Myocyte (in vitro differentiated cells): Measurements from ENCODE around the gene NDUFV2. TPM values are rescaled to one million over a fixed set of nuclear protein-coding genes. Genes with fewer than 3 reads are reported as not detected.
"Not testable (repeated sequence)": the region's sequence is repeated elsewhere in the genome, so short reads cannot be mapped to it uniquely, and the experiment has no call there.

Experiments used
- DNase-seq: peaks from one replicate; pipeline ENCODE4 v3.0.0-alpha.2; 2012; ENCODE audit warnings: low read depth
- total RNA-seq: library from RNA; depleted of rRNA; stranded (reverse); fragments of >200 nt; gene quantifications from 2 replicates; pipeline ENCODE4 v1.2.3, GENCODE V29; 2014

The NDUFV2 gene
- total RNA-seq, 1 donor from 2014 or later, result 243 TPM

DNA sequence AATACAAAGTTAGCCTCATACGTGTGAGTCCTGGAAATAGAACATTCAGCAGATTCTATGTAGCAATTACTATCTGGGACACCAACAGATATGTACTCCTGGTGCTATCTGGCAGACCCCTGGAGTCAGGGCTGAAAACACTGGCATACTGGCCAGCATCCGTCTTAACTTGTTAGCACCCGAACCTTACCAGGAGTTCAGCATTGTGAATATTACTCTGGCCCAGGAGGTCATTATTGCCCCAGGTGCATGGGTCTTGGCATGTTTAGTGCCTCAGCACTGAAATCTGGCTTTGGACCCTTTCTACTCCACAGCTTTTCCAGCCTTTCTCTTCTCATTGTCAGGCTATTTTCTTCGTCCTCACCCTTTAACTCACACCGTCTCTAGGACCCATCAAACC lies 11.9 kb upstream of the NDUFV2 start:
- DNase-seq, result no peak

- DNase-seq, result no peak
These were observed 11.4 kb upstream of the NDUFV2 start for GRCh38 chr18:9091066-9091476.

- DNase-seq, result no peak
These were observed 9.8 kb upstream of the NDUFV2 start for GRCh38 chr18:9092665-9093064.

- DNase-seq, result not testable (repeated sequence)
These were observed 9.4 kb upstream of the NDUFV2 start for GRCh38 chr18:9093109-9093508.

DNA sequence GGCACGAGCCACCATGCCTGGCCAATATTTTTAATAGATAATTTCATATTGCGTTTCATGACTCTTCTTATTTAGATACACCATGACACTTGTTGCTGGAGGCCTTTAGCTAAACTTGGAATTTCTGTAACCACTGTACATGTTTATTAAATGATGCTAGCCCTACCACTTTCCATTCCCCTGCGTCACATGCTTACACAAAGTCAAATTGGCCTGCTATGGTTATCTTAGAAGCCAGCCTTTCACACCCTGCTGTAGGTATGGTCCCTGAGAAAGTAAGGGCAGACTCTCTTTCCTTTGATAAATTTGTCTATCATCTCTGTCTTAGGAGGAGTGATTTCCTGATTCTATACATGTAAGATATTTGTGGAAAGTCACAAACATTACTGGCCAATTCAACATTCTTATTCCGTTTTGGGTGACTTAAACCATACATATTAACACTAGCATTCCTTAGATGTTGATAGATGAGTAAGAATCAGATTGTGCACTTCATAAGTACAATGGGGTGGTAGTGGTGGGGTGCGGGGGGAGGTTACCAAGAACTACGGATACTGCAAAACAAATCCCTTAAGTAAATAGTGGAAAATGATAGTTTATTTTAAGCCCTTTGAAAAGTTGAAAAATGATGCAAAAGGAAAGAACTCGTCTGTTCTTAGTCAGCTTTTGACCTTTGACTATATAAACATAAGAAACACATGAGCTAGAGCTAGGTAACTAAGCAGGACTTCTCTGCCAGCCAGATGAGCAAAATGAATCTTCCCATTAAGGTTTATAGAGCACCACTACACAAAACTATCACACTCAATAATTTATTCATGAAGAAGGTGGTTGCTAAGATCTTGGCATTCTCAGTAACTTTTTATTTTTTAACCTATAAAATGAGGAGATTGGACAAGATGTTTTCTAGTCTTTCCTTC lies 7.9 kb upstream of the NDUFV2 start:
- no peak for DNase-seq

- DNase-seq, result no peak
These were observed 7.0 kb upstream of the NDUFV2 start for GRCh38 chr18:9095297-9096006.

DNA sequence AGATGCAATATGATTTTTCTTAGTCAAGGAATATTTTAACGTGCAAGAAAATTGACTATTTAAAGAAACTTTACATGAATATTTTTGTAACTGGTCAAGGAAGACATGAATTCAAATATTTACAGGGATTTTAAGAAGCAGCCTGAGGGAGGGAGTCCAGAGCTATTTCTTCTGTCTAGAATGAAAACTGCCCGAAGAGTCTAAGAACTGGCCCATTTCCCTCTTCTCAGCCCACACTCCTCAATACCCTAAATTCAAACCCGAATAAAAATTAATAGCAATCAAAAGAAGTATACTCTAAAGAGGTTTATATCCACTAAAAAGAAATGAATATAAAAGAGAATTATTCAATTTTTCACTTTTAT lies 6.5 kb upstream of the NDUFV2 start:
- no peak for DNase-seq

- DNase-seq, result no peak
These were observed 5.8 kb upstream of the NDUFV2 start for GRCh38 chr18:9096685-9097084.

- no peak for DNase-seq
These were observed 5.2 kb upstream of the NDUFV2 start for GRCh38 chr18:9097349-9097748.

DNA sequence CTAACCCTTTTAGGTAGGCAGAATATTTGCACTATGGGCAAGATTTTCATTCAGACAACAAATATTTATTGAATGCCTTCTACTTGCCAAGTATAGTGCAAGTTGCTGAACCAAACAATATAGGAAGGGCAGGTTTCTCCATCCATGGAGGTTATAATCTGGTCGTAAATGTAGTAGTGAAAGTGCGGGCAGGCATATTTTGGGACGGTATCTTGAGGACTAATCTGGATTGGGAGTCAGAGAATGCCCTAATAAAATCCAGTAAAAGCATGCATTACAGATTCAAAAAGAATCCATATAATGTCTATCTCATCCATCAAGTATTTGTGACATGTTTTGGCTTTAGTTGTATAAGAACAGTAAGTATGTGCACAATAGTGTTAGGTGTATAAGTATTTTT lies 1.7 kb upstream of the NDUFV2 start:
- DNase-seq, result no peak

- peak; percentile 51 for DNase-seq
These were observed 580 bp upstream of the NDUFV2 start for GRCh38 chr18:9101730-9102507.

DNA sequence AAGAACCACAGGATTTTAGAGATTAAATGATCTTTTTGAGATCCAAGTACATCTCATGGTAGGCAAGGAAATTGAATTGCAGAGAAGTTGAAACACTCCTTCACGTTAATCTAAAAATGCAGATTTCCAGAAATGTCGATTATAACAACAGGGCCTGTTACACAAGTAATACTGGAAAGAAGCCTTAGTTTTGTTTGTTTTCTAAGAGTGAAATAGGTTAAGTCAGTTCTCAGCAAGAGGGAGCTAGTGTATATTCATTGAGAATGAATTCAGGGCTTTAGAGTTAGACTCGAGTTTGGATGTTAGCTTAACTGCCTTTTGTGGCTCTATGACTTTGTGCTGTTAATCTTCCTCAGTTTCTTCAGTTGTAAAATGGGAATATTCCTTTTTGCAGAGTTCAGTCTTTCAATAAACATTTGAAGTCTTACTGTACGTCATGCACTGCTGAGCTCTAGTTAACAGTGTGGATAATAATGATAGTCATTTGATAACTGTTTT lies 926 bp downstream of the NDUFV2 start:
- peak; percentile 39 for DNase-seq

DNA sequence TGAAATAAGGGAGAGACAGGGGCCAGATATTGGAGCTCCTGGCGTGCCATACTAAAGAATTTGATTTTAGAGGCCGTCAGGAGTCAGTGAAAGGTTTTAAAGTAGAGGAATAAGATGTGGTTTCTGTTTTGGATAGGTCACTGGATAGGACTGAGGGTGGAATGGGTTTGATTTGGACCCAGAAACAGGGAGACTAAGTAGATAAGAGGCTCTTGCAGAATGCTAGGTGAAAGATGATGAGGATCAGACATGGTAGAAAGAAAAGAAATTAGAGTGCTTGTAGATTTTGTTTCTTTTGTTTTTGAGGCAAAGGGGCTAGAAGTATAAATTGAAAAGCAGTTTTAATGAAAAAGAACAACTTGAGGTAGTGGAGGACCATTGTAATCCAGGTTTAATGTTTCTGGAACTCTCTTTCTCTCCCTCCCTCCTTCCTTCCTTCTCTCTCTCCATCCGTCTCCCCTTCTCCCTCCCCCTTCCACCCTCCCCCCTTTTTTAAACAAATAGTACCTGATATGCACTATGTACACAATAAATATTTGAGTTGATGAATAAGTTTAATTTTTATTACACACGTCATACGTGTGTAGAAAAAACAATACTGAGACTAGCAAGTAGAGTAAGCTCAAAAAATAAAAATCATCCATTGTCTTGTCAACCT lies 1.9 kb downstream of the NDUFV2 start:
- no peak for DNase-seq

DNA sequence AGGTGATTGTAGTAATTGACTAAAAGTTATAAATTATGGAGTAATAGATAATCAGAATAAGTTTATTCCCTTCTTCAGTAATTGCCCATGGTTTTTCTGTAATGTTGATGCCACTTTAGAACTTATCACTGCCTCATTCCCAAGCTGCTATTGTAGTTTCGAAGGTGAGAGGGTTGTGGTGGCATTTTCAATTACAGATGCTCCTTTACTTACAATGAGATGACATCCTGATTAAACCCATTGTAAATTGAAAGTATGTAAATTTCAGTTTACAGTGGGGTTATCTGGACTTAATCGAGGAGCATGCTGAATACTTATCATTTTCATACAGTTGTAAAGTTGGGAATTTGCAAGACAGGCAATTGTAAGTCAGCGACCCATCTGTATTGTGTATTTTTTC lies 2.9 kb downstream of the NDUFV2 start:
- DNase-seq, result no peak

- DNase-seq, result no peak
These were observed 3.6 kb downstream of the NDUFV2 start for GRCh38 chr18:9106094-9106493.

DNA sequence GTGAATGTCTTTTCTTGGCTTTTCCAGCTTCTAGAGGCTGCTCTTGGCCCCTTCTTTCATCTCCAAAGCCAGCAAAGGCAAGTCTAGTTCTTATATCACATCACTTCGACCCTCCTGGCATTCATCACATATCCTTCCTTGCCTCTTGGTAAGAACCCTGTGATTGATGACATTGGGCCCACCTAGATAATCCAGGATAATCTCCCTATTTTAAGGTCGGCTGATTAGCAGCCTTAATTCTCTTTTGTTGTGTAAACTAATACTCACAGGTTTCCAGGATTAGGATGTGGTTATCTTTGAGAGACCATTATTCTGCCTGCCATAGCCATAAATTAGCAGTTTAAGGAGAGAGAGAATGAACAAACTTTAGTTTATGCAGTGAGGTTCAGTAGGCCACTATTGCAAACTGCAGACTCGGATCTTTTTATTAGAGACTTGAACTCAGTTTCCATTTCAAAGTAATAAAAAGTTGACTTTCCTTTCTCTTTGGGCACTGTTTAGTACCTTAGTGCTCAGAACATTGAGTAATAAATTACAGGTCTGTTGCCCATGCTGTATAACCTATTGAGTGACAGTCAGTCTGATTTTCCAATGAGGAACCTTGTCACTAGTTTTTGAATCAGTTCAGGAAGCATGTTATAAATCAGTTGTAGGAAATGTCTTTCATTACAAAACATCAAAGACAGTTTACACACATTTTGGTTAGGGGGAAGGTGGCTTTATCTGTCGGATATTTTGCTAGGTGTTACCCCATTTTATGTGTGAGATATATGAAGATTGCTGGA lies 4.5 kb downstream of the NDUFV2 start:
- no peak for DNase-seq

DNA sequence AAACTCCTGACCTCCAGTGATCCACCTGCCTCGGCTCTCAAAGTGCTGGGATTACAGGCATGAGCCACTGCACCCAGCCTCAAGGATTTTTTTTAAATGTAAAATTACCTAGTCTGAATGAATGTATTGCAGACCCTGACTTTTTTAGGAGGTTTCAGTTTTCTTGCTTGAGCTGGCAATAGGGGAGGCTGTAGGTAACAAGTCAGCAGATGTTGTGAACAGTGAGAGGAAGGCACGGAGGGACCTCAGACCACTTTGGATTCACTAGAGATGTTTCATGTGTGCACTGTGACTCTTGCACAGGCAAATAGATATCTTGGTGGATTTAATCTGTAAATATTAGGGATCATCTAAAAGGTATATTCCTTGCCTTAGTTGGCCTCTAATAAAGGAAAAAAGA lies 6.4 kb downstream of the NDUFV2 start:
- DNase-seq, result no peak

DNA sequence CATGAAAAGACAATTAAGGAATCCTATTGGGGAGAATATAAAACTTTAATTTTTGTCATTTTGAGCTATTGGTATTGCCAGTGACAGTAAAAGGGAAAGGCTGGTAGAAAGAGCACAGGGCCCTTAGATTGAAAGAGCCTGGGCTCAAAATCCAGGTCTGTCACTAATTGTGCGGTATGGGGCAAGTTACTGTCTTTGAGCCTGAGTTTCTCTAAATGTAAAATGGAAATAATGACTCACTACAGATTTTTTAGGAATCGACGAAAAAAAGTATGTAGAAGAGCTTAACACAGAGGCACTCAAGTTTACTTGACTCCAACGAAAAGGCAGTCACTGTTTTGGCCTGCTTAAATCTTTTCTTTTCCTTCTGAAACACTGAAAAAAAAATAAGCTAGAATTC lies 7.0 kb downstream of the NDUFV2 start:
- no peak for DNase-seq

GRCh38 chr18:9113468-9114149 lies 11.1 kb downstream of the NDUFV2 start:
- no peak for DNase-seq

GRCh38 chr18:9115984-9116383 lies 13.5 kb downstream of the NDUFV2 start:
- DNase-seq, result no peak
